ENCODE results near the gene CORO1C.

CORO1C gene

GRCh38 chr12:108599948-108600701 is 131.2 kb downstream of the CORO1C start:
- POLR2A ChIA-PET, result no interaction called here
- no peak for TF ChIP-seq CTCF (IDR thresholded peaks at IDR 0.05; ENCODE audit: control extremely low read depth, extremely low read depth, low read depth, missing control alignments)
- no peak for DNase-seq (ENCODE audit: extremely low spot score)
- CTCF ChIA-PET, result interaction anchor here (1.0 to 1.8 kb wide), 8 partner anchors 8 to 30 kb away, joined by 3 to 6 read pairs (median 3); no protein-coding TSS in a partner anchor

- CTCF ChIA-PET, result interaction anchor here (1.0 to 1.8 kb wide), 5 partner anchors 9 to 29 kb away, joined by 3 to 4 read pairs (median 3); no protein-coding TSS in a partner anchor
- no peak for DNase-seq (ENCODE audit: extremely low spot score)
- POLR2A ChIA-PET, result no interaction called here
- TF ChIP-seq CTCF (IDR thresholded peaks at IDR 0.05; ENCODE audit: control extremely low read depth, extremely low read depth, low read depth, missing control alignments), result no peak
These were observed 131.8 kb downstream of the CORO1C start for GRCh38 chr12:108599541-108599940.

GRCh38 chr12:108598553-108599250 is 132.6 kb downstream of the CORO1C start:
- CTCF ChIA-PET, result interaction anchor here (1.1 kb wide), 1 partner anchor 15 kb away, joined by 3 read pairs; no protein-coding TSS in a partner anchor
- POLR2A ChIA-PET, result no interaction called here
- no peak for DNase-seq (ENCODE audit: extremely low spot score)
- TF ChIP-seq CTCF (IDR thresholded peaks at IDR 0.05; ENCODE audit: control extremely low read depth, extremely low read depth, low read depth, missing control alignments), result no peak

- DNase-seq (ENCODE audit: extremely low spot score), result no peak
- TF ChIP-seq CTCF (IDR thresholded peaks at IDR 0.05; ENCODE audit: control extremely low read depth, extremely low read depth, low read depth, missing control alignments), result no peak
- ChIA-PET CTCF (interaction anchor here (1.1 kb wide), 1 partner anchor 16 kb away, joined by 3 read pairs; no protein-coding TSS in a partner anchor), POLR2A (no interaction called here)
These were observed 133.5 kb downstream of the CORO1C start, which contains the start of gene TMEM119 for GRCh38 chr12:108597559-108598471. Gene TMEM119, minus strand, starts transcription at chr12:108598084. Its CDS starts 5,701 bp downstream, at chr12:108592383.

- POLR2A ChIA-PET, result no interaction called here
- DNase-seq (ENCODE audit: extremely low spot score), result no peak
These were observed 134.3 kb downstream of the CORO1C start for GRCh38 chr12:108596854-108597558.

More at GRCh38 chr12:108596854-108597558, 134.3 kb downstream of the CORO1C start:
- CTCF ChIA-PET, result interaction anchor here (1.8 to 2.4 kb wide), 2 partner anchors 15 to 21 kb away, joined by 6 to 9 read pairs; no protein-coding TSS in a partner anchor
- no peak for TF ChIP-seq CTCF (IDR thresholded peaks at IDR 0.05; ENCODE audit: control extremely low read depth, extremely low read depth, low read depth, missing control alignments)

All from GM10248 (cell line).